WTC11 (cell line): ENCODE data around the gene FBXO39.

Experiments
- CTCF ChIP-seq: fragments of 200-600 bp; IDR thresholded peaks from 2 replicates; pipeline ENCODE4 v1.8.0; 2022; ENCODE audit warnings: antibody characterized with exemption
- PREB ChIP-seq: sonication (generic); formaldehyde crosslinking; IDR thresholded peaks from 2 replicates; pipeline ENCODE4 v1.8.1; 2022; ENCODE audit warnings: mild to moderate bottlenecking, missing genetic modification reagents, moderate library complexity, borderline replicate concordance
- ZNF263 ChIP-seq: sonication (generic); formaldehyde crosslinking; IDR thresholded peaks from 2 replicates; pipeline ENCODE4 v1.8.1; 2022; ENCODE audit warnings: low read depth, mild to moderate bottlenecking, moderate library complexity, missing genetic modification reagents
- TF ChIP-seq, protein P1 (sequence below): sonication (generic); formaldehyde crosslinking; IDR thresholded peaks from 2 replicates; pipeline ENCODE4 v1.8.0; 2022; ENCODE audit warnings: mild to moderate bottlenecking, missing genetic modification reagents

- TF ChIP-seq ZNF263 = no peak
- TF ChIP-seq CTCF = no peak
- TF ChIP-seq, protein P1, sequence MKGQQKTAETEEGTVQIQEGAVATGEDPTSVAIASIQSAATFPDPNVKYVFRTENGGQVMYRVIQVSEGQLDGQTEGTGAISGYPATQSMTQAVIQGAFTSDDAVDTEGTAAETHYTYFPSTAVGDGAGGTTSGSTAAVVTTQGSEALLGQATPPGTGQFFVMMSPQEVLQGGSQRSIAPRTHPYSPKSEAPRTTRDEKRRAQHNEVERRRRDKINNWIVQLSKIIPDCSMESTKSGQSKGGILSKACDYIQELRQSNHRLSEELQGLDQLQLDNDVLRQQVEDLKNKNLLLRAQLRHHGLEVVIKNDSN = no peak
- no peak for TF ChIP-seq PREB (CRISPR knock-in tag)
Measured at GRCh38 chr17:6755281-6755680, 20.7 kb upstream of the FBXO39 start.
